Activated T-cell treated with anti-CD3 and anti-CD28 coated beads for 24 hours (primary cell): ENCODE measurements around the gene RBM5.

Experiments used
- DNase-seq: peaks from one replicate; pipeline ENCODE4 v3.0.0-alpha.2; 2020; ENCODE audit warnings: low read depth

RBM5 gene

GRCh38 chr3:50139308-50139707, 50.6 kb downstream of the RBM5 start:
- DNase-seq: no peak

GRCh38 chr3:50139718-50140423, 51.2 kb downstream of the RBM5 start:
- no peak for DNase-seq

GRCh38 chr3:50140990-50141389, 52.3 kb downstream of the RBM5 start:
- no peak for DNase-seq

- no peak for DNase-seq
Observed at GRCh38 chr3:50146316-50146901, 57.7 kb downstream of the RBM5 start.

- no peak for DNase-seq
Observed at GRCh38 chr3:50147016-50147415, 58.3 kb downstream of the RBM5 start.

- DNase-seq: no peak
Observed at GRCh38 chr3:50147447-50147846, 58.7 kb downstream of the RBM5 start.

GRCh38 chr3:50147861-50148260, 59.1 kb downstream of the RBM5 start:
- DNase-seq: no peak

GRCh38 chr3:50150404-50150750, 61.7 kb downstream of the RBM5 start:
- DNase-seq: no peak

GRCh38 chr3:50150863-50151686, 62.4 kb downstream of the RBM5 start:
- no peak for DNase-seq

GRCh38 chr3:50151728-50152127, 63.0 kb downstream of the RBM5 start:
- no peak for DNase-seq

GRCh38 chr3:50153782-50154475, 65.2 kb downstream of the RBM5 start:
- no peak for DNase-seq

GRCh38 chr3:50154476-50154839, 65.7 kb downstream of the RBM5 start:
- DNase-seq: no peak

- DNase-seq: peak; percentile 53
Observed at GRCh38 chr3:50154840-50155490, 66.2 kb downstream of the RBM5 start, which contains the start of gene SEMA3F. Gene SEMA3F (plus strand): TSS chr3:50155324. CDS start chr3:50159623, 4,299 bp downstream.

GRCh38 chr3:50155491-50155878, 66.8 kb downstream of the RBM5 start:
- no peak for DNase-seq

GRCh38 chr3:50155891-50156290, 67.2 kb downstream of the RBM5 start:
- no peak for DNase-seq

GRCh38 chr3:50156549-50157493, 68.1 kb downstream of the RBM5 start:
- no peak for DNase-seq

- DNase-seq: no peak
Observed at GRCh38 chr3:50157827-50158529, 69.3 kb downstream of the RBM5 start.

- no peak for DNase-seq
Observed at GRCh38 chr3:50158530-50159146, 69.9 kb downstream of the RBM5 start.

GRCh38 chr3:50160561-50160983, 71.9 kb downstream of the RBM5 start:
- no peak for DNase-seq

GRCh38 chr3:50161320-50161719, 72.6 kb downstream of the RBM5 start:
- no peak for DNase-seq
